PC-9 (cell line): Measurements from ENCODE around the gene ARHGEF6. TPM values are rescaled to one million over a fixed set of nuclear protein-coding genes. Genes with fewer than 3 reads are reported as not detected.

Experiments used
- BruUV-seq: library from RNA; stranded (reverse); fragments of 400-500 nt; replicated peaks from 2 replicates; lab custom pipeline; 2021; lab: Mats Ljungman, UMichigan
- CTCF ChIA-PET: fragments of 300-600 bp; sonication (Branson Sonifier 250); formaldehyde crosslinking; loops from one replicate; lab custom pipeline; 2022; ENCODE audit warnings: antibody characterized with exemption; lab: Charles Lee
- POLR2A ChIA-PET: fragments of 300-600 bp; sonication (Branson Sonifier 250); formaldehyde crosslinking; loops from one replicate; lab custom pipeline; 2022; ENCODE audit warnings: antibody characterized with exemption; ENCODE audit not compliant: unreplicated experiment; lab: Charles Lee
- DNase-seq, 2 experiments: peaks; one replicate each; pipeline versions ENCODE4 v3.0.0 to v3.0.0-alpha.2; 2015 to 2022; ENCODE audit warnings: mixed read lengths in 1 of 2
- H2AFZ ChIP-seq: fragments of 200-600 bp; sonication (generic); 2 replicates; pipeline ENCODE4 v1.8.1; 2017; ENCODE audit warnings: antibody characterized with exemption
- H3F3A ChIP-seq: fragments of 200-600 bp; sonication (generic); 2 replicates; pipeline ENCODE4 v1.8.1; 2017; ENCODE audit warnings: antibody characterized with exemption, mild to moderate bottlenecking, low read depth; ENCODE audit not compliant: insufficient read depth
- H3K27ac ChIP-seq: fragments of 200-600 bp; sonication (generic); 2 replicates; pipeline ENCODE4 v1.6.1; 2016; ENCODE audit warnings: mixed run types
- H3K27me3 ChIP-seq: fragments of 200-600 bp; sonication (generic); 2 replicates; pipeline ENCODE4 v1.6.1; 2016; ENCODE audit warnings: low read depth, mixed run types; ENCODE audit not compliant: insufficient read depth
- H3K36me3 ChIP-seq: fragments of 200-600 bp; sonication (generic); 2 replicates; pipeline ENCODE4 v1.6.1; 2016; ENCODE audit warnings: low read depth, mixed run types
- H3K4me1 ChIP-seq: fragments of 200-600 bp; sonication (generic); replicated peaks from 2 replicates; pipeline ENCODE4 v1.6.1; 2016; ENCODE audit warnings: mixed run types; ENCODE audit not compliant: insufficient read depth
- H3K4me2 ChIP-seq: fragments of 200-600 bp; sonication (generic); 2 replicates; pipeline ENCODE4 v1.6.1; 2017; ENCODE audit warnings: mixed run types
- H3K4me3 ChIP-seq: fragments of 200-600 bp; sonication (generic); 2 replicates; pipeline ENCODE4 v1.6.1; 2016; ENCODE audit warnings: mixed run types
- H3K79me2 ChIP-seq: fragments of 200-600 bp; sonication (generic); 2 replicates; pipeline ENCODE4 v1.6.1; 2017; ENCODE audit warnings: low read depth, mixed run types
- H3K9me2 ChIP-seq: fragments of 200-600 bp; sonication (generic); 2 replicates; pipeline ENCODE4 v1.8.1; 2017; ENCODE audit warnings: mild to moderate bottlenecking; ENCODE audit not compliant: insufficient read depth
- H3K9me3 ChIP-seq: fragments of 200-600 bp; sonication (generic); 2 replicates; pipeline ENCODE4 v1.8.1; 2016; ENCODE audit warnings: low read depth; ENCODE audit not compliant: insufficient read depth
- H4K20me1 ChIP-seq: fragments of 200-600 bp; sonication (generic); 2 replicates; pipeline ENCODE4 v1.8.1; 2017; ENCODE audit not compliant: insufficient read depth
- EZH2 ChIP-seq: fragments of 200-600 bp; sonication (generic); IDR thresholded peaks from 2 replicates; pipeline ENCODE4 v1.8.0; 2017; ENCODE audit warnings: antibody characterized with exemption, low read depth
- intact Hi-C: fragments of 100-400 bp; cut with micrococcal nuclease; formaldehyde crosslinking; loops from one replicate; pipeline ENCODE4 v1.10.0; 2022; ENCODE audit not compliant: unreplicated experiment
- total RNA-seq: library from RNA; stranded (reverse); gene quantifications from 2 replicates; pipeline ENCODE4 v1.2.3, GENCODE V29; 2021
- TF ChIP-seq, protein P1 (sequence below): fragments of 200-600 bp; sonication (generic); conservative IDR thresholded peaks from 2 replicates; pipeline ENCODE4 v1.6.1; 2017; ENCODE audit warnings: mixed run types, antibody characterized with exemption, mild to moderate bottlenecking, moderate library complexity

The ARHGEF6 gene
- total RNA-seq, 1 experiment from 2014 or later: 0.09 TPM

- no peak for DNase-seq
- no peaks in the 10 kb centered on the region for H3K9me2 ChIP-seq
- H4K20me1 ChIP-seq: no peaks in the 10 kb centered on the region
- intact Hi-C loops: no loop called here
- no peaks in the 10 kb centered on the region for H3K36me3 ChIP-seq
- H3K79me2 ChIP-seq: no peaks in the 10 kb centered on the region
- TF ChIP-seq EZH2: no peak
- TF ChIP-seq, protein P1, sequence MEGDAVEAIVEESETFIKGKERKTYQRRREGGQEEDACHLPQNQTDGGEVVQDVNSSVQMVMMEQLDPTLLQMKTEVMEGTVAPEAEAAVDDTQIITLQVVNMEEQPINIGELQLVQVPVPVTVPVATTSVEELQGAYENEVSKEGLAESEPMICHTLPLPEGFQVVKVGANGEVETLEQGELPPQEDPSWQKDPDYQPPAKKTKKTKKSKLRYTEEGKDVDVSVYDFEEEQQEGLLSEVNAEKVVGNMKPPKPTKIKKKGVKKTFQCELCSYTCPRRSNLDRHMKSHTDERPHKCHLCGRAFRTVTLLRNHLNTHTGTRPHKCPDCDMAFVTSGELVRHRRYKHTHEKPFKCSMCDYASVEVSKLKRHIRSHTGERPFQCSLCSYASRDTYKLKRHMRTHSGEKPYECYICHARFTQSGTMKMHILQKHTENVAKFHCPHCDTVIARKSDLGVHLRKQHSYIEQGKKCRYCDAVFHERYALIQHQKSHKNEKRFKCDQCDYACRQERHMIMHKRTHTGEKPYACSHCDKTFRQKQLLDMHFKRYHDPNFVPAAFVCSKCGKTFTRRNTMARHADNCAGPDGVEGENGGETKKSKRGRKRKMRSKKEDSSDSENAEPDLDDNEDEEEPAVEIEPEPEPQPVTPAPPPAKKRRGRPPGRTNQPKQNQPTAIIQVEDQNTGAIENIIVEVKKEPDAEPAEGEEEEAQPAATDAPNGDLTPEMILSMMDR: no peak
- ChIA-PET POLR2A (no interaction called here), CTCF (no interaction called here)
- no TSS peak for BruUV-seq
- no peaks in the 10 kb centered on the region for H3F3A ChIP-seq
- H3K27ac ChIP-seq: no peak overlapping the region
- no peak overlapping the region for H3K4me3 ChIP-seq
- no peaks in the 10 kb centered on the region for H3K9me3 ChIP-seq
- H3K27me3 ChIP-seq: no peaks in the 10 kb centered on the region
- no peak overlapping the region for H3K4me2 ChIP-seq
- no peak overlapping the region for H2AFZ ChIP-seq
- no peaks in the 10 kb centered on the region for H3K4me1 ChIP-seq
These were observed 96.6 kb downstream of the ARHGEF6 start for GRCh38 chrX:136684120-136684519.

DNA sequence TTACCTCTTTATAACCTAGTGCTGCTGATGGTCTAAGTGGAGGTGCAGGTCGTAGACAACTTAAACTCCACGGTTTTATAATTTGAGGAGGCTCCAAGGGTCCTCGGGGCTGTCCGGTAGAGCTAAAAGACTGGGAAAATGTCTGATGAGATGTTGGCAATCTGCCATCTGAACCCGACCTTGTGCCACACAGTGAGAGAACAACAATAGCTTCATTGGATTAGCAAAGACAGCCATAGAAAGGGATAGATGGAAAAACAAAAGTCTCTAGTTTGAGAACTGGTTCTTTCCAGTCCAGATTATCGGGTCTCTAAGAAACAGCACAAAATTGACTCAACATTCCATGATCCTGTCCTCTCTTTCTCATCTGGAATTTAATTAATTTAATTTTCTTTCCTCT, 101.2 kb downstream of the ARHGEF6 start:
- H3K27ac ChIP-seq: no peak overlapping the region
- intact Hi-C loops: no loop called here
- H3K36me3 ChIP-seq: no peaks in the 10 kb centered on the region
- BruUV-seq: no TSS peak
- H4K20me1 ChIP-seq: no peaks in the 10 kb centered on the region
- POLR2A ChIA-PET: no interaction called here
- CTCF ChIA-PET: no interaction called here
- H3K4me2 ChIP-seq: no peak overlapping the region
- no peaks in the 10 kb centered on the region for H3K9me2 ChIP-seq
- H3K4me3 ChIP-seq: no peak overlapping the region
- no peak for DNase-seq
- H3K79me2 ChIP-seq: no peaks in the 10 kb centered on the region
- TF ChIP-seq, protein P1: no peak
- no peak for TF ChIP-seq EZH2
- H3F3A ChIP-seq: no peaks in the 10 kb centered on the region
- H3K27me3 ChIP-seq: no peaks in the 10 kb centered on the region
- H3K4me1 ChIP-seq: no peaks in the 10 kb centered on the region
- H3K9me3 ChIP-seq: no peaks in the 10 kb centered on the region
- no peak overlapping the region for H2AFZ ChIP-seq

DNA sequence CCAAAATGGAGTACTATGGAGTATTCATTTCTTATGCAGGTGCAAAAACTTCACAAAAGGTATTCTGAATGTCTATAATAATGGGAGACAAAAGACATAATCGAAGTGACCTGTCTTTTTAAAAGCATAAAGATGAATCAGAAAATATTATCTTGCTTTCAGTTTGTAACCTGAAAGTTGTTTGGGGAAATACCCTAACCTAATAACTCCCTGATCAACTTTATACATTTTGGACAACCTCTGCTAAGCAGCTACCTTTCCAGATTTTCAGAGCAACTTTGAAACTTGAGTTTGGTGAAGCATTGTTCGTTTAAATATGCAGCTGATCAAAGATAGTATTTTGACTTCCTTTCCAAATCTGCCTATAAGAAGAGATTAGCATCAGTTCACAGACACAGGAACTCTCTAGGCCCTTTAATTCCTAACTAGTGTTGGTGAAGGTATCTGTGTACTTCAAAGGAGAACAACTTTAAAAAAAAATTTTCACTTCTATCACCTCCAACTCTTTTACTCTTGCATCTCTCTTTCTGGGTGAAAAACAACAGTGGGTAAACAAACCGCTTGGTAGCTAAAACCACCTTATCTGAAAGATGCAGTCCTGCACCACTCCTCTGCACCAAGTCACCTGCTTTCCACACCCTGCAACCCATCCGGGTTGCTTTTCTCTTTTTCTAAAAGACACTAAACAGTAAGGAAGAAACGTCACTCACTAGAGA, 106.3 kb downstream of the ARHGEF6 start:
- Histone ChIP-seq H3K4me2 (no peak overlapping the region), H2AFZ (no peak overlapping the region), H3K9me3 (no peaks in the 10 kb centered on the region), H3F3A (no peaks in the 10 kb centered on the region), H3K27me3 (no peaks in the 10 kb centered on the region), H4K20me1 (no peaks in the 10 kb centered on the region), H3K27ac (no peak overlapping the region), H3K9me2 (no peaks in the 10 kb centered on the region), H3K36me3 (no peaks in the 10 kb centered on the region), H3K79me2 (no peaks in the 10 kb centered on the region), H3K4me3 (no peak overlapping the region), H3K4me1 (no peaks in the 10 kb centered on the region)
- no TSS peak for BruUV-seq
- intact Hi-C loops: no loop called here
- TF ChIP-seq EZH2: no peak
- TF ChIP-seq, protein P1: no peak
- POLR2A ChIA-PET: no interaction called here
- CTCF ChIA-PET: no interaction called here
- DNase-seq: no peak
